22Rv1 (cell line): ENCODE results near the gene RNPEPL1.

Experiments
- H3K27ac ChIP-seq: fragments of 450-650 bp; 2 replicates; pipeline ENCODE4 v1.5.1; 2017
- ZFX ChIP-seq: fragments of 450-650 bp; IDR thresholded peaks from 2 replicates; pipeline ENCODE4 v1.6.1; 2017; ENCODE audit warnings: antibody characterized with exemption, borderline replicate concordance
- TF ChIP-seq, protein P1 (sequence below): fragments of 450-650 bp; IDR thresholded peaks from 2 replicates; pipeline ENCODE4 v1.5.1; 2017; ENCODE audit warnings: mild to moderate bottlenecking

The RNPEPL1 gene

GRCh38 chr2:240564561-240565332 is 3.5 kb upstream of the RNPEPL1 start:
- TF ChIP-seq ZFX: no peak
- TF ChIP-seq, protein P1, sequence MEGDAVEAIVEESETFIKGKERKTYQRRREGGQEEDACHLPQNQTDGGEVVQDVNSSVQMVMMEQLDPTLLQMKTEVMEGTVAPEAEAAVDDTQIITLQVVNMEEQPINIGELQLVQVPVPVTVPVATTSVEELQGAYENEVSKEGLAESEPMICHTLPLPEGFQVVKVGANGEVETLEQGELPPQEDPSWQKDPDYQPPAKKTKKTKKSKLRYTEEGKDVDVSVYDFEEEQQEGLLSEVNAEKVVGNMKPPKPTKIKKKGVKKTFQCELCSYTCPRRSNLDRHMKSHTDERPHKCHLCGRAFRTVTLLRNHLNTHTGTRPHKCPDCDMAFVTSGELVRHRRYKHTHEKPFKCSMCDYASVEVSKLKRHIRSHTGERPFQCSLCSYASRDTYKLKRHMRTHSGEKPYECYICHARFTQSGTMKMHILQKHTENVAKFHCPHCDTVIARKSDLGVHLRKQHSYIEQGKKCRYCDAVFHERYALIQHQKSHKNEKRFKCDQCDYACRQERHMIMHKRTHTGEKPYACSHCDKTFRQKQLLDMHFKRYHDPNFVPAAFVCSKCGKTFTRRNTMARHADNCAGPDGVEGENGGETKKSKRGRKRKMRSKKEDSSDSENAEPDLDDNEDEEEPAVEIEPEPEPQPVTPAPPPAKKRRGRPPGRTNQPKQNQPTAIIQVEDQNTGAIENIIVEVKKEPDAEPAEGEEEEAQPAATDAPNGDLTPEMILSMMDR: no peak
- H3K27ac ChIP-seq: peak overlapping the region; percentile 98

DNA sequence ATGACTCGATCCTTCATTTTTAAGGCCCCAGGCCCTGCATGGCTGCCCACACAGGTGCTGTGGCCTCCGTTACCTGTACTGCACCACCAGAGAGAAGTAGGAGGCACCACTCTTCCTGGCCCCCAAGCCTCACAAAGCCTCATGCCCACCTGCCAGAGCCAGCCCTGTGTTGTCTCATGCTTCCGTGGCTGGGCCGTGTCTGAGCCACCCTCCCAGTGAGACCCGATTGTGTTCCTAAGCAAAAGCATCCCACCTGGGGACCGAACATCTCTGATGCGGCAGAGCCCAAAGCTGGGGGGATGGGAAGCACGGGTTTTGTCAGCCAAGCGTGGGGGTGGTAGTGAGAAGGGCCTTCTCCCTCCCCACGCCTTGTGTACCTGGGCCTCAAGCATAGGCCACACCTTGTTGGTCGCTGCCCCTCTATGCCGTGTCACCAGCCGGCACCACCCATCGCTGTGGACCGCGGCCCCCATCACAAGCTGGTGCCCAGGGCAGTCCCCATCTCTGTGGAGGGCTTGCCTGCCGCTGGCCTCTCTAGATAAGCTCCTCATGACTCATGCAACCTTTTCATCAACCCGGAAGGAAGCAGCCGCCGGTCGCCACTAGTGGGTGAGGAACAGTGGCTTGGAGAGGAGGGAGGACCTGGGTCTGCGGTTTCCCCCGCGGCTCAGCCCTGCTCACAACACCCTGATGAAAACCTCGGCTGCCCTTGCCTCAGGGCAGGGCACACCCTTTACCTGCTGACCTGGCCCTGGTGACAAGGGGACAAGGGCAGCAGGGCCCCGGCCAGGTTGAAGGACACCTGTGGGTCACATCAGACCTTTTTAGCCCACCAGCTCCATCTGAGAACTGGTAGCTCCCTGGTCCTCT is 2.7 kb upstream of the RNPEPL1 start:
- H3K27ac ChIP-seq: peak overlapping the region; percentile 94

DNA sequence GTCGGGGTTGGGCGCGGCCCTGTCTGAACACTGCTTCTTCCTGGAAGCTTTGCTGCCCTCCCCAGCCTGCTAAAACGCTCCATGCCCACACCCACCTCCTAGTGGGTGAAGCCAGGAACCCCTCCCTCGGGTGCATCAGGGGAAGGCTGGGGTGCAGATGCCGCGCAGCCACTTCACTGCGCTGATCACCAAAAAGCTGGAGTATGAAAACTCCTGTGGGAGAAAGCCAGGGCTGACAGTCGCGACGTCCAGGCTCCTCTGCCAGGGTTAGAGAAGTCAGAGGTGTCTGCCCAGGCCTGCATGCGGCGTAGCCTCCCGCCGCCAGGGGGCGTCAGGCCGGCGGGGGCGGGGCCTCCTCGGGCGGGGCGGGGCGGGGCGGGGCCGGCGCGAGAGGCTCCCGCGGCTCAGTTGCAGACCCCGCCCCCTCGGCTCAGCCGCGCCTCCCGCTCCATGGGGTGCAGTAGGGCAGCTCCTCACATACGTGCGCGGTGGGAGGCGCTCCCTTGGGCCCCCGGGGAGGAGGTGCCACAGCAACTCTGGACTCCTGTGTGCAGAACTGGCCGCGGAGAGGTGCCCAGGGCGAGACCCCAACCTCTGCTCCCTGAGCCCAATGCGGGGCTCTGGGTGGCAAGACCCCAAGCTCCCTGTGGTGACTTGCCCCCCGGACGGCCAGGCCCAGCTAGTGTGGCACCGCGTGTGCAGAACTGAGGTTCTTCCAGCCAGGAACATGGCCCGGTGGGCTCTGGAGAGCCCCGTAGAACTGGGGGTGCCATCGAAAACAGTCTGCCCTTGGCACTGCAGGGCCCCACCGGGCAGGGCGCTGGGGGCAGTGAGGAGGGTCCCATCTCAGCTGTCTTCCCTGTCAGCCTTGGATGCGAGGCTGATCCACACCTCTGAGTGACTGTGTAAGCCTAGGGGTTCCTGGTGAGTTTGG is 1.8 kb upstream of the RNPEPL1 start:
- TF ChIP-seq ZFX: no peak
- TF ChIP-seq, protein P1: peak; percentile 97
- H3K27ac ChIP-seq: peak overlapping the region; percentile 94

More for the DNA sequence above, 2.7 kb upstream of the RNPEPL1 start:
- TF ChIP-seq ZFX: no peak
- TF ChIP-seq, protein P1: no peak

GRCh38 chr2:240567137-240567871 is 980 bp upstream of the RNPEPL1 start:
- TF ChIP-seq, protein P1: no peak
- TF ChIP-seq ZFX: no peak
- peak overlapping the region; percentile 94 for H3K27ac ChIP-seq

DNA sequence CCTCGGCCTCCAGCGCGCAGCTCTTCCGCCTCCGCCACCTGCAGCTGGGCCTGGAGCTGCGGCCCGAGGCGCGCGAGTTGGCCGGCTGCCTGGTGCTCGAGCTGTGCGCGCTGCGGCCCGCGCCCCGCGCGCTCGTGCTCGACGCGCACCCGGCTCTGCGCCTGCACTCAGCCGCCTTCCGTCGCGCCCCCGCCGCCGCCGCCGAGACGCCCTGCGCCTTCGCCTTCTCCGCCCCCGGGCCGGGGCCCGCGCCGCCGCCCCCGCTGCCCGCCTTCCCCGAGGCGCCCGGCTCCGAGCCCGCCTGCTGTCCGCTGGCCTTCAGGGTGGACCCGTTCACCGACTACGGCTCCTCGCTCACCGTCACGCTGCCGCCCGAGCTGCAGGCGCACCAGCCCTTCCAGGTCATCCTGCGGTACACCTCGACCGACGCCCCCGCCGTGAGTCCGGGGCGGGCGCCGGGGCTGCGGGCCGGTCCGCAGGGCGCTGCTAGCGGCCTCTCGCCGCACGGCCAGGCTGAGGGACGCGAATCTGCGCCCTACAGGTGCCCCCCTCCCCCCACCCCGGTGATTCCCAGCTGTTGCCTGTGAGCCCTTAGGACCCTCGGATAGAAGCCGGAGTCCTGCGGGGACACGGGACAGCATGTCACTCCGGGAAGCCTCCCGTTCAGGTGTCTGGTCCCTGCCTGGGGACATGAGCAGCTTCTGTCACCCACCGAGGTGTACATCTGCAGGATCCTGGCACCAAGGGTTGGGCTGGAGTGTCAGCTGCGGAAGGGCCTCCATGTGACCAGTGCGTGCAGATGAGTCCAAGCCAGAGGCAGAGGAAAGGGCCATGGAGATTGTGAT is 616 bp downstream of the RNPEPL1 start:
- TF ChIP-seq ZFX: no peak
- TF ChIP-seq, protein P1: no peak
- peak overlapping the region; percentile 94 for H3K27ac ChIP-seq
